Measurements from ENCODE around the gene SLC12A8.

DNA sequence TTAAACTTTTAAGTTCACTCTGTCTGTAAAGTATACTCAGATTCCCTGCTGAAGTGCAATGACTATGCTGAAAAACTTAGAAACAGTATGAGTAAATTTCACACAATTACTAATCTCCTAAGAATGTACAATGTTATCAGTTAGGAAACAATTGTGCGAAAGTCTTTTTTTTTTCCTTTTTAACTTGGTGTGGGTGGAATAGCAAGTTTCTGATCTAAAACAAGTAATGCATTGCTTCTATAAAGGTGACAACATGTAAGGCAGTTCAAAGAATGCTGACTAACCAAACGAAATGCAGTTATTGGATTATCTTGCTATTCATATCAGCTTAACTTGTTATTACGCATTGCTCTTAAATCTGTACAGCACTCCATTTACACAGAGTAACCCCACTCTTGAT is 19.3 kb upstream of the SLC12A8 start:
- TF ChIP-seq, protein P1, sequence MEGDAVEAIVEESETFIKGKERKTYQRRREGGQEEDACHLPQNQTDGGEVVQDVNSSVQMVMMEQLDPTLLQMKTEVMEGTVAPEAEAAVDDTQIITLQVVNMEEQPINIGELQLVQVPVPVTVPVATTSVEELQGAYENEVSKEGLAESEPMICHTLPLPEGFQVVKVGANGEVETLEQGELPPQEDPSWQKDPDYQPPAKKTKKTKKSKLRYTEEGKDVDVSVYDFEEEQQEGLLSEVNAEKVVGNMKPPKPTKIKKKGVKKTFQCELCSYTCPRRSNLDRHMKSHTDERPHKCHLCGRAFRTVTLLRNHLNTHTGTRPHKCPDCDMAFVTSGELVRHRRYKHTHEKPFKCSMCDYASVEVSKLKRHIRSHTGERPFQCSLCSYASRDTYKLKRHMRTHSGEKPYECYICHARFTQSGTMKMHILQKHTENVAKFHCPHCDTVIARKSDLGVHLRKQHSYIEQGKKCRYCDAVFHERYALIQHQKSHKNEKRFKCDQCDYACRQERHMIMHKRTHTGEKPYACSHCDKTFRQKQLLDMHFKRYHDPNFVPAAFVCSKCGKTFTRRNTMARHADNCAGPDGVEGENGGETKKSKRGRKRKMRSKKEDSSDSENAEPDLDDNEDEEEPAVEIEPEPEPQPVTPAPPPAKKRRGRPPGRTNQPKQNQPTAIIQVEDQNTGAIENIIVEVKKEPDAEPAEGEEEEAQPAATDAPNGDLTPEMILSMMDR (IDR thresholded peaks at IDR 0.05), result no peak
- no peak for TF ChIP-seq EZH2 (IDR thresholded peaks at IDR 0.05; ENCODE audit: borderline replicate concordance, insufficient read depth, low read depth, low read length, poor library complexity, severe bottlenecking)

Data from B cell (primary cell).